CD8-positive, alpha-beta memory T cell (primary cell): ENCODE data around the gene ZNF208. TPM values are rescaled to one million over a fixed set of nuclear protein-coding genes. Genes with fewer than 3 reads are reported as not detected.
"Not testable (repeated sequence)": the region's sequence is repeated elsewhere in the genome, so short reads cannot be mapped to it uniquely, and the experiment has no call there.

Source experiments
- CTCF ChIA-PET: fragments of 350-600 bp; sonication (Branson Sonifier 250); formaldehyde crosslinking; loops from one replicate; lab custom pipeline; 2021; ENCODE audit warnings: antibody characterized with exemption; lab: Charles Lee
- POLR2A ChIA-PET: fragments of 350-600 bp; sonication (Branson Sonifier 250); formaldehyde crosslinking; loops from one replicate; lab custom pipeline; 2021; ENCODE audit warnings: antibody characterized with exemption; lab: Charles Lee
- DNase-seq, 5 donors: peaks; one replicate each; pipeline versions ENCODE4 v3.0.0 to v3.0.0-alpha.2; 2020 to 2022; ENCODE audit warnings: mixed read lengths in 1 of 5
- H3K27ac ChIP-seq: one replicate; pipeline ENCODE4 v1.7.0; 2013; ENCODE audit warnings: low read depth, mild to moderate bottlenecking, low read length, moderate library complexity
- H3K27me3 ChIP-seq: 2 replicates; pipeline ENCODE4 v1.7.0; 2013; ENCODE audit warnings: low read length, mild to moderate bottlenecking; ENCODE audit not compliant: insufficient read depth, poor library complexity, severe bottlenecking
- H3K36me3 ChIP-seq: 2 replicates; pipeline ENCODE4 v1.7.0; 2013; ENCODE audit warnings: mild to moderate bottlenecking, low read length, moderate library complexity; ENCODE audit not compliant: insufficient read depth
- H3K4me1 ChIP-seq: 2 replicates; pipeline ENCODE4 v1.7.0; 2013; ENCODE audit warnings: mild to moderate bottlenecking, low read length, moderate library complexity; ENCODE audit not compliant: insufficient read depth
- H3K4me3 ChIP-seq: 2 replicates; pipeline ENCODE4 v1.7.0; 2013; ENCODE audit warnings: mild to moderate bottlenecking, low read length
- H3K9me3 ChIP-seq: 2 replicates; pipeline ENCODE4 v1.7.0; 2013; ENCODE audit warnings: mild to moderate bottlenecking, low read length
- H3K27ac Mint-ChIP-seq, 8 donors: one replicate each; pipeline ENCODE4 v1.8.0; 2020 to 2021; ENCODE audit warnings: mixed read lengths in 8 of 8, mild to moderate bottlenecking in 6 of 8, inconsistent platforms in 3 of 8, moderate library complexity in 3 of 8
- H3K27me3 Mint-ChIP-seq, 2 donors: one replicate each; pipeline ENCODE4 v1.8.0; 2020 to 2021; ENCODE audit warnings: mixed read lengths in 2 of 2, mild to moderate bottlenecking in 1 of 2, moderate library complexity in 1 of 2
- H3K36me3 Mint-ChIP-seq, 3 donors: one replicate each; pipeline ENCODE4 v1.8.0; 2020 to 2021; ENCODE audit warnings: mixed read lengths in 3 of 3, inconsistent platforms in 1 of 3, mild to moderate bottlenecking in 1 of 3
- H3K4me1 Mint-ChIP-seq, 3 donors: one replicate each; pipeline ENCODE4 v1.8.0; 2020 to 2021; ENCODE audit warnings: mixed read lengths in 3 of 3, inconsistent platforms in 1 of 3, mild to moderate bottlenecking in 1 of 3
- H3K4me3 Mint-ChIP-seq, 7 donors: one replicate each; pipeline ENCODE4 v1.8.0; 2020 to 2021; ENCODE audit warnings: mixed read lengths in 7 of 7, mild to moderate bottlenecking in 6 of 7, moderate library complexity in 4 of 7, inconsistent platforms in 2 of 7
- H3K9me3 Mint-ChIP-seq, 5 donors: one replicate each; pipeline ENCODE4 v1.8.0; 2020 to 2022; ENCODE audit warnings: mixed read lengths in 5 of 5, mild to moderate bottlenecking in 3 of 5, moderate library complexity in 2 of 5, inconsistent platforms in 1 of 5
- polyA plus RNA-seq: library from polyadenylated mRNA; unstranded; fragments of 300-500 nt; fragmentation: Illumina TruSeq; gene quantifications from one replicate; pipeline ENCODE4 v1.2.3, GENCODE V29; 2021
- total RNA-seq, 2 experiments: library from RNA; stranded (reverse); gene quantifications; one replicate each; pipeline ENCODE4 v1.2.3, GENCODE V29; 2021

Gene ZNF208
- total RNA-seq (1 to 10 TPM; 1.8 to 2.6 TPM), polyA plus RNA-seq (0.51 TPM)

DNA sequence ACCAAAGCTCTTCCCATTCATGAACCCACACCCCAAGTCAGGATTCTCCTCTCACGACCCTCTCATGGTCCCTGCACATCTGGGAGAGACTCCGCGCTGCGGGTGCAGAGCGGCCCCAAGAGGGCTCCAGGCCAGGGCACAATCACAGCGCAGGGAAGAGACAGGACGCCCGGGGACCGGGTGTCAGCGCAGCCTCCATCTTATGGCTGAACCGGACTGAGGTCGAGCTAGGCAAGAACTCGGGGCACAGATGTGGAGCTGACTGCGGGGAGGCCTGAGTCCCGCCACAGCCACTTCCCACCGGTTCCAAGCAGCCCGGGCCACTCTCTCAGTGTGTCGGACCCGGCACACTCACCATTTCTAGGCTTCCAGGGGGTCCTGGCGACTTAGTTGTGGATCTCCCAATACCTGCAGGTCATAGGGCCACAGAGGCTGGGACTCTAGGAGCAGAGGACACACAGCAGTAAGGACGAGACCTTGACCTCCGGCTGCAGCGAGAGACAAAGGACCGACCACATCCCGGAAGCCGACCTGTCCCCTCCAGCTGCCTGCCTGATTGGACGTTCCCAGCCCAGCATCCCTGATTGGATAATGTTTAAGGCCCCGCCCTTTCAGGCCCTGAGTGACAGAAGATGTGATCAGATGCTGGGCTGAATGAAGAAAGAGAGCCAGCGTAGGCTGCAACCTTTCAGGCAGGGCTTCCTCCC lies at the start of gene ZNF208:
Gene ZNF208, minus strand, starts transcription at position 507 of the 707 bp plus-strand sequence. Its CDS starts 149 bp downstream, at position 358.
- Mint-ChIP-seq H3K4me3 (peak within 1 kb of the TSS; percentile 60 to 90 (median 77)), H3K4me1 (peaks cover 0 to 18% (median 2%) of the 10 kb centered on the region in 3 donors), H3K9me3 (peaks cover 6 to 29% (median 22%) of the 10 kb centered on the region in 5 donors), H3K27ac (peak within 1 kb of the TSS in 5 of 8 donors; percentile 21 to 75 (median 63))
- DNase-seq: peak in 3 of 5 donors; percentile 6 to 59 (median 13)
- H3K27me3 Mint-ChIP-seq, H3K4me1 ChIP-seq, H3K36me3 Mint-ChIP-seq, CTCF ChIA-PET, H3K27ac ChIP-seq, H3K36me3 ChIP-seq, H3K9me3 ChIP-seq, POLR2A ChIA-PET, H3K4me3 ChIP-seq, H3K27me3 ChIP-seq: not testable (repeated sequence)

DNA sequence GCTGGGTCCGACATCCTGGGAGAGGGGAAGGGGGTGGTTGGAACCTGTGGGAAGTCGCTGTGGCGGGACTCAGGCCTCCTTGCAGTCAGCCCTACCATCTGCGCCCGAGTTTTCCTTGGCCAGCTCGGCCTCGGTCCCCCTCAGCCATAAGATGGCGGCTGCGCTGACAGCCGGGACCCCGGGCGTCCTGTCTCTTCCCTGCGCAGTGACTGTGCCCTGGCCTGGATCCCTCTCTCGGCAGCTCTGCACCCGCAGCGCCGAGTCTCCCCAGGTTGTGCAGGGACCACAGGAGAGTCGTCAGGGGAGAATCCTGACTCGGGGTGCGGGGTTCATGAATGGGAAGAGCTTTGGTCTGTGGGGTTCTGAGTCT lies 41.9 kb upstream of the ZNF208 start:
- peaks cover 0 to 5% (median 0%) of the 10 kb centered on the region in 3 donors for H3K36me3 Mint-ChIP-seq
- H3K4me3 Mint-ChIP-seq: peak overlapping the region; percentile 88 to 98 (median 94)
- peak in 1 of 5 donors; percentile 53 for DNase-seq
- Histone ChIP-seq H3K27ac (peak overlapping the region; percentile 68), H3K36me3 (no peaks in the 10 kb centered on the region), H3K4me1 (peaks cover 3% of the 10 kb centered on the region), H3K9me3 (no peaks in the 10 kb centered on the region), H3K4me3 (peak overlapping the region; percentile 93), H3K27me3 (no peaks in the 10 kb centered on the region)
- H3K9me3 Mint-ChIP-seq: no peaks in the 10 kb centered on the region
- ChIA-PET CTCF (no interaction called here), POLR2A (interaction anchor here (1.0 to 1.4 kb wide), 3 partner anchors 217 to 1342 kb away, joined by 3 to 7 read pairs (median 7); partner anchors contain the start of genes ZNF43 and ZNF91)
- H3K27ac Mint-ChIP-seq: peak overlapping the region; percentile 46 to 98 (median 94)
- peaks cover 7 to 19% (median 11%) of the 10 kb centered on the region in 3 donors for H3K4me1 Mint-ChIP-seq
- peaks cover 0 to 4% of the 10 kb centered on the region in 2 donors for H3K27me3 Mint-ChIP-seq

DNA sequence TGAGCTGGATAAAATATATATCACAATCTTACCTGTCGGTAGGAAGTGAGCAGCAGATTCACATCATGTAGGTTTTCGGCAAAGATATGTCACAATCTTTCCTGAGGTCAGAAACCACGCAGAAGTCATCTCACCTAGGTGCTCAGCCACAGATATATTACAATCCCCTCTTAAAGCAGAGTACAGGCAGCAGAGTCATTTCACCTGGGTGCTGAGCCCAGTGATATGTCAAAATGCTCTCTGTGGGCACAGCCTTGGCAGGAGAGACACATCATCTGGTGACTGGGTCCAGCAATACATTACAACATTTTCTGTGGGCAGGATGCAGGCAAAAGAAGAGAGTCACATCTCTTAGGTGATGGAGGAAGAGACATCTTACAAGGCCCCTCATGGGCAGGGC lies 30.4 kb upstream of the ZNF208 start:
- H3K36me3 Mint-ChIP-seq, DNase-seq, H3K4me3 Mint-ChIP-seq, H3K9me3 Mint-ChIP-seq, CTCF ChIA-PET, POLR2A ChIA-PET, H3K27me3 ChIP-seq, H3K9me3 ChIP-seq, H3K4me3 ChIP-seq, H3K27ac Mint-ChIP-seq, H3K27ac ChIP-seq, H3K27me3 Mint-ChIP-seq, H3K36me3 ChIP-seq, H3K4me1 ChIP-seq, H3K4me1 Mint-ChIP-seq: not testable (repeated sequence)

DNA sequence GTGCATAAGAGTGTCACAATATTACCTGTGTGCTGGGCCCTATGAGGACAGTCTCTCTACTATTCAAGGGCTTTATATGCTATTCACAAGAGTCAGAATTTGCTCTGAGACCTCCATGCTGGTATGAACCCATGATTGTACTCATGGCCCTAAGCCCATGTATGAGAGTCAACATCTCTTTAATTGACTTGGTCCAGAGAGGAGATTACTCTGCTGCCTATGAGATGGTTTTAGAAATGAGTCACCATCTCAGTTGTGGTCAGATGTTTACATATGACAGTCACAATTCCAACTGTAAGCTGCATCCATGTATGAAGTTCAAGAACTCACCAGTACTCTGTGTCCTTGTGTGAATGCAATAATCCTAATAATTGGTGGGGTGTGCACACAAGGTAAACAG lies 19.9 kb upstream of the ZNF208 start:
- no peak overlapping the region for H3K4me3 Mint-ChIP-seq
- peaks cover 0 to 5% (median 0%) of the 10 kb centered on the region in 5 donors for H3K9me3 Mint-ChIP-seq
- no peaks in the 10 kb centered on the region for H3K27me3 Mint-ChIP-seq
- Histone ChIP-seq H3K36me3 (no peaks in the 10 kb centered on the region), H3K27ac (no peak overlapping the region), H3K9me3 (no peaks in the 10 kb centered on the region), H3K4me1 (no peaks in the 10 kb centered on the region), H3K27me3 (no peaks in the 10 kb centered on the region), H3K4me3 (no peak overlapping the region)
- no peak for DNase-seq
- no peak overlapping the region for H3K27ac Mint-ChIP-seq
- no peaks in the 10 kb centered on the region for H3K36me3 Mint-ChIP-seq
- CTCF ChIA-PET: no interaction called here
- POLR2A ChIA-PET: no interaction called here
- no peaks in the 10 kb centered on the region for H3K4me1 Mint-ChIP-seq

DNA sequence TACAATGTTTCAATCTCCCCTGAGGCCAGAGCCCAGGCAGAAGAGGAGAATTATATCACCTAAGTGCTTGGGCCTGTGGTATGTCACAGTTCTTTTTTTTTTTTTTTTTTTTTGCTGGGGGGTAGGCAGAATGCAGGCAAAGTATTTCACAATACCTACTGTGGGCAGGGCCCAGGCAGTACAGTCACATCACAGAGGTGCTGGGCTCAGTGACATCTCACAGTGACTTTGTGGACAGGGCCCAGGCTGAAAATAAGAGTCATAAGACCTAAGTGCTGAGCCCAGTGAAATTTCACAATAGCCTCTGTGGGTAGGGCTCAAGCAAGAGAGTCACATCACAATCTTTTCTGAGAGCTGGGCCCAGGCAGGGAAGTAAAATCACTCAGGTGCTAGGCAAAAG lies 15.9 kb upstream of the ZNF208 start:
- H3K27ac Mint-ChIP-seq: no peak overlapping the region

DNA sequence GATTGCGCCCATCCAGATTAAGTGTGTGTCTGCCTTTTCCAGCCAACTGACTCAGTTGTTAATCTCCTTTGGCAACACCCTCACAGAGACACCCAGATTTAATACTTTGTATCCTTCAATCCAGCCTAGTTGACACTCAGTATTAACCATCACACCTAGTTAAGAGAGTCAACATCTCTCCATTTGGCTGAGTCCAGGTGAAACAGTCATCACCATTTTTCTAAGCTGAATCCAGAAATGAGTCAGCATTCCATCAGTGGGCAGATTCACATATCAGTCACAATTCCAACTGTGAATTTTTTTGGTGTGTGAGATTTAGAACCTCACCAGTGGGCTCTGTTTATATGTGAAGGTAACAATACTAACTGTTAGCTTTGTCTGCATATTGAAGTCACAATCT lies 14.8 kb upstream of the ZNF208 start:
- H3K9me3 Mint-ChIP-seq, CTCF ChIA-PET, H3K4me3 ChIP-seq, H3K4me1 Mint-ChIP-seq, POLR2A ChIA-PET, H3K4me3 Mint-ChIP-seq, DNase-seq, H3K4me1 ChIP-seq, H3K36me3 Mint-ChIP-seq, H3K27me3 Mint-ChIP-seq, H3K27ac Mint-ChIP-seq, H3K27me3 ChIP-seq, H3K27ac ChIP-seq, H3K36me3 ChIP-seq, H3K9me3 ChIP-seq: not testable (repeated sequence)

More for the DNA sequence above, 15.9 kb upstream of the ZNF208 start:
- H3K27me3 Mint-ChIP-seq: no peaks in the 10 kb centered on the region
- H3K9me3 ChIP-seq: no peaks in the 10 kb centered on the region
- CTCF ChIA-PET: no interaction called here
- H3K9me3 Mint-ChIP-seq: peaks cover 0 to 5% (median 0%) of the 10 kb centered on the region in 5 donors
- POLR2A ChIA-PET: no interaction called here
- no peak overlapping the region for H3K4me3 ChIP-seq
- DNase-seq: no peak
- no peaks in the 10 kb centered on the region for H3K36me3 ChIP-seq
- no peaks in the 10 kb centered on the region for H3K4me1 Mint-ChIP-seq
- no peaks in the 10 kb centered on the region for H3K4me1 ChIP-seq
- no peak overlapping the region for H3K27ac ChIP-seq
- no peaks in the 10 kb centered on the region for H3K27me3 ChIP-seq
- no peak overlapping the region for H3K4me3 Mint-ChIP-seq
- no peaks in the 10 kb centered on the region for H3K36me3 Mint-ChIP-seq

DNA sequence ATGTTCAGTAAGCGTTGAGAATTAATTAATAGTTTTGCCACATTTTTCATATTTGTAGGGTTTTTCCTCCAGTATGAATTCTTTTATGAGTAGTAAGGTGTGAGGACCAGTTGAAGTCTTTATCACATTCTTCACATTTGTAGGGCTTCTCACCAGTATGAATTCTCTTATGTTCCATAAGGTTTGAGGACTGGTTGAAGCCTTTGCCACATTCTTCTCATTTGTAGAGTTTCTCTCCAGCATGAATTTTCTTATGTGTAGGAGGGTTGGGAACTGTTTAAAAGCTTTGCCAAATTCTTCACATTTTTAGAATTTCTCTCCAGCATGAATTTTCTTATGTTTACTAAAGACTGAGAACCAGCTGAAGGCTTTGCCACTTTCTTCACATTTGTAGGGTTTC lies 40.3 kb downstream of the ZNF208 start:
- H3K4me3 ChIP-seq: no peak overlapping the region
- H3K27me3 ChIP-seq: no peaks in the 10 kb centered on the region
- no peaks in the 10 kb centered on the region for H3K36me3 ChIP-seq
- H3K27ac ChIP-seq: no peak overlapping the region
- H3K4me1 ChIP-seq: no peaks in the 10 kb centered on the region
- no peak overlapping the region for H3K27ac Mint-ChIP-seq
- no peak overlapping the region for H3K4me3 Mint-ChIP-seq
- ChIA-PET CTCF (no interaction called here), POLR2A (no interaction called here)
- no peaks in the 10 kb centered on the region for H3K4me1 Mint-ChIP-seq
- H3K9me3 ChIP-seq: peaks cover 31% of the 10 kb centered on the region
- H3K27me3 Mint-ChIP-seq: no peaks in the 10 kb centered on the region
- no peak for DNase-seq
- H3K9me3 Mint-ChIP-seq: peaks cover 50 to 79% (median 73%) of the 10 kb centered on the region in 5 donors
- H3K36me3 Mint-ChIP-seq: peaks cover 3 to 21% (median 8%) of the 10 kb centered on the region in 3 donors

DNA sequence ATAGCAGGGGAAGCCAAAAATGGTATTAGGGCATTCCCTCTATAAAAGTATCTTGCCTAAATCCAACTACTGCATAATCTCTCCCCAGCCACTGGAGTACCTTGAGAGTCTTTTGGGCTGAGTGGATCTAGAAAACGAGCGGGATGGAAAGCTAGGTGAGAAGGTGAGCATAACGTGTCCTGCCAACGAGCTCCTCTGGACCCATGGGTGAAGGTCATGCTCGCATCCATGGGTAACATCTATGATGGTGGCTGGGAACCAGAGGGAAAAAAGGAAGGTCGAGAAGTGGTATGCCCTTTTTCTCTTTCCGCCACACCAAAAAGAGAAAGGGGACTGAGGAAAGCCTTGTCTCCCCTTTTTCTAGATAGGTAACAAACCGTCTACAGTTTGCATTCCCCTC lies 63.0 kb downstream of the ZNF208 start:
- no peak overlapping the region for H3K4me3 ChIP-seq
- H3K27ac Mint-ChIP-seq: no peak overlapping the region
- H3K27ac ChIP-seq: no peak overlapping the region
- DNase-seq: no peak
- H3K4me1 ChIP-seq: no peaks in the 10 kb centered on the region
- no peak overlapping the region for H3K4me3 Mint-ChIP-seq
- H3K27me3 Mint-ChIP-seq: no peaks in the 10 kb centered on the region
- H3K36me3 Mint-ChIP-seq: peaks cover 0 to 7% (median 0%) of the 10 kb centered on the region in 3 donors
- ChIA-PET POLR2A (no interaction called here), CTCF (no interaction called here)
- peaks cover 9% of the 10 kb centered on the region for H3K9me3 ChIP-seq
- H3K27me3 ChIP-seq: no peaks in the 10 kb centered on the region
- peaks cover 34 to 51% (median 49%) of the 10 kb centered on the region in 5 donors for H3K9me3 Mint-ChIP-seq
- no peaks in the 10 kb centered on the region for H3K36me3 ChIP-seq
- H3K4me1 Mint-ChIP-seq: no peaks in the 10 kb centered on the region
